ENCODE data around the gene PBX1. TPM values are rescaled to one million over a fixed set of nuclear protein-coding genes. Genes with fewer than 3 reads are reported as not detected.

PBX1 gene
- total and polyA plus RNA-seq, 2 of the 4 experiments (the other 2 are of a cell fraction), result 13.9 to 17.9 TPM

DNA sequence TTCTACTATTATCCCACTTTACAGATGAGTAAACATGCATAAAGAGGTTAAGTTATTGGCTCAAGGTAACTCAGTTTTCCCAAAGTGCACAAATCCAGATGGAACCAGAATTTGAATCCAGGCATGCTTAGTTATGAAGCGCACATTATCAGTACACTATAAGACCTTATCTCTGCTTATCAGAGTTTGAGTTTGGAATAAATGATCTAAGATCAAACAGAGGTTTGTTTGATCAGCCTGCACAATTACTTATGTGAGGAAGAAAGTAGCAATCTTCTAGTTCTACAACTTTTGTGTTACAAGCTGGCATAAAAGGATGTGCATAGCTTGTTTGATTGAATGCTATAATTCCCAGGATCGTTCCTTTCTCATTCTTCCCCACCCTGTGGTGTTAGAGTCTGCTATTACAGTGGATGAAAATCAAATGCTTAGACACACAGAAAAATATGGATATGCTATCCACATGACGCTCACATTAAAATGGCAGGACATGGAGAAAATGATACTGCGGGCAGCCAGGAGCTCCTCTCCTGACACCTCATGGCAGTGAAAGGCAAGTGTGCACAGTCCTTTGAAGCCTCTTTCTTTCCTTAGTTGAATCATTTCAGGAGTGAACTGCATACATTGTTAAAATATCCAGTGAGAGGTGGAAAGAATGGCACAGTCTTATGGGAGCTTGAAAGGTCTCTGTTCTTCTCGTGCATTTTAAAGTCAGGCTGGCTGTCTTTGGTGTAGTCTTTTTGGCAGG, 23.9 kb upstream of the PBX1 start:
- Histone ChIP-seq H4K5ac (ENCODE audit: low read depth, low read length) (no peak overlapping the region), H3K4ac (ENCODE audit: low read depth, low read length) (no peak overlapping the region), H4K91ac (ENCODE audit: insufficient read depth, low read depth, low read length) (no peak overlapping the region), H2AK5ac (ENCODE audit: low read depth, low read length) (no peak overlapping the region), H4K8ac (ENCODE audit: low read depth in 2 of 2, low read length in 2 of 2) (no peak overlapping the region), H3K9me1 (ENCODE audit: insufficient read depth, low read length) (no peaks in the 10 kb centered on the region), H3K79me1 (ENCODE audit: low read depth in 1 of 2, low read length in 2 of 2) (no peaks in the 10 kb centered on the region), H3K23ac (ENCODE audit: low read depth, low read length) (no peak overlapping the region), H3K9ac (ENCODE audit: low read depth, low read length) (no peak overlapping the region), H3K4me3 (ENCODE audit: insufficient read depth, low read depth, low read length) (no peak overlapping the region), H3K4me2 (ENCODE audit: low read depth, low read length) (no peak overlapping the region), H2BK15ac (ENCODE audit: low read depth, low read length) (no peak overlapping the region), H3K18ac (ENCODE audit: low read depth, low read length) (no peak overlapping the region), H3K9me3 (ENCODE audit: control insufficient read depth, insufficient read depth, low read length) (no peaks in the 10 kb centered on the region), H3K27ac (ENCODE audit: insufficient read depth, low read length) (no peak overlapping the region), H3K4me1 (ENCODE audit: control insufficient read depth, insufficient read depth, low read length) (no peaks in the 10 kb centered on the region), H2AK9ac (replicated peaks; ENCODE audit: low read depth, low read length, poor library complexity) (no peak overlapping the region), H4K20me1 (ENCODE audit: insufficient read depth, low read length) (no peaks in the 10 kb centered on the region), H3K14ac (replicated peaks; ENCODE audit: low read depth, low read length) (no peak overlapping the region), H2BK20ac (ENCODE audit: low read depth, low read length) (no peak overlapping the region), H3K36me3 (ENCODE audit: control insufficient read depth, insufficient read depth, low read length) (no peaks in the 10 kb centered on the region), H2BK5ac (ENCODE audit: low read depth, low read length, poor library complexity, severe bottlenecking) (no peak overlapping the region), H3K56ac (ENCODE audit: extremely low read depth, insufficient read depth, low read length) (no peak overlapping the region), H3K27me3 (ENCODE audit: control insufficient read depth, insufficient read depth, low read length) (peaks cover 2% of the 10 kb centered on the region), H2BK120ac (ENCODE audit: low read depth, low read length) (no peak overlapping the region), H2AFZ (replicated peaks; ENCODE audit: low read length, poor library complexity) (no peak overlapping the region)
- no TSS peak for BruUV-seq (replicated peaks)
- in situ Hi-C loops (cut with MboI; ENCODE audit: low sequenced_read_pairs), result no loop called here
- 57% methylated on average over 1 of the region's 5 CpGs; no CpG with 5 or more reads in 1 of the 2 experiments for WGBS, 2 experiments (ENCODE audit: extremely low coverage in 2 of 2, insufficient read length in 1 of 2)
- ChIA-PET POLR2A (ENCODE audit: unreplicated experiment) (no interaction called here), CTCF (interaction anchor here (0.6 to 0.9 kb wide), 3 partner anchors 11 to 1171 kb away, joined by 3 read pairs; no protein-coding TSS in a partner anchor)
- ATAC-seq (ENCODE audit: low read depth) (no peak), DNase-seq (no peak)
- intact Hi-C loops (cut with micrococcal nuclease), result no loop called here
- dilution Hi-C loops (cut with HindIII; ENCODE audit: low sequenced_read_pairs, unreplicated experiment), result no loop called here
- no peak for TF ChIP-seq MAZ (IDR thresholded peaks at IDR 0.05; ENCODE audit: borderline replicate concordance, low read depth, low read length)
- TF ChIP-seq, protein P1, sequence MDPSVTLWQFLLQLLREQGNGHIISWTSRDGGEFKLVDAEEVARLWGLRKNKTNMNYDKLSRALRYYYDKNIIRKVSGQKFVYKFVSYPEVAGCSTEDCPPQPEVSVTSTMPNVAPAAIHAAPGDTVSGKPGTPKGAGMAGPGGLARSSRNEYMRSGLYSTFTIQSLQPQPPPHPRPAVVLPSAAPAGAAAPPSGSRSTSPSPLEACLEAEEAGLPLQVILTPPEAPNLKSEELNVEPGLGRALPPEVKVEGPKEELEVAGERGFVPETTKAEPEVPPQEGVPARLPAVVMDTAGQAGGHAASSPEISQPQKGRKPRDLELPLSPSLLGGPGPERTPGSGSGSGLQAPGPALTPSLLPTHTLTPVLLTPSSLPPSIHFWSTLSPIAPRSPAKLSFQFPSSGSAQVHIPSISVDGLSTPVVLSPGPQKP (IDR thresholded peaks at IDR 0.05; ENCODE audit: borderline replicate concordance, low read depth, low read length), result no peak
- TF ChIP-seq BHLHE40 (IDR thresholded peaks at IDR 0.05; ENCODE audit: low read depth, low read length), result no peak
- TF ChIP-seq, protein P2, sequence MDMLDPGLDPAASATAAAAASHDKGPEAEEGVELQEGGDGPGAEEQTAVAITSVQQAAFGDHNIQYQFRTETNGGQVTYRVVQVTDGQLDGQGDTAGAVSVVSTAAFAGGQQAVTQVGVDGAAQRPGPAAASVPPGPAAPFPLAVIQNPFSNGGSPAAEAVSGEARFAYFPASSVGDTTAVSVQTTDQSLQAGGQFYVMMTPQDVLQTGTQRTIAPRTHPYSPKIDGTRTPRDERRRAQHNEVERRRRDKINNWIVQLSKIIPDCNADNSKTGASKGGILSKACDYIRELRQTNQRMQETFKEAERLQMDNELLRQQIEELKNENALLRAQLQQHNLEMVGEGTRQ (IDR thresholded peaks at IDR 0.05; ENCODE audit: low read depth, low read length), result no peak
- TF ChIP-seq, protein P3, sequence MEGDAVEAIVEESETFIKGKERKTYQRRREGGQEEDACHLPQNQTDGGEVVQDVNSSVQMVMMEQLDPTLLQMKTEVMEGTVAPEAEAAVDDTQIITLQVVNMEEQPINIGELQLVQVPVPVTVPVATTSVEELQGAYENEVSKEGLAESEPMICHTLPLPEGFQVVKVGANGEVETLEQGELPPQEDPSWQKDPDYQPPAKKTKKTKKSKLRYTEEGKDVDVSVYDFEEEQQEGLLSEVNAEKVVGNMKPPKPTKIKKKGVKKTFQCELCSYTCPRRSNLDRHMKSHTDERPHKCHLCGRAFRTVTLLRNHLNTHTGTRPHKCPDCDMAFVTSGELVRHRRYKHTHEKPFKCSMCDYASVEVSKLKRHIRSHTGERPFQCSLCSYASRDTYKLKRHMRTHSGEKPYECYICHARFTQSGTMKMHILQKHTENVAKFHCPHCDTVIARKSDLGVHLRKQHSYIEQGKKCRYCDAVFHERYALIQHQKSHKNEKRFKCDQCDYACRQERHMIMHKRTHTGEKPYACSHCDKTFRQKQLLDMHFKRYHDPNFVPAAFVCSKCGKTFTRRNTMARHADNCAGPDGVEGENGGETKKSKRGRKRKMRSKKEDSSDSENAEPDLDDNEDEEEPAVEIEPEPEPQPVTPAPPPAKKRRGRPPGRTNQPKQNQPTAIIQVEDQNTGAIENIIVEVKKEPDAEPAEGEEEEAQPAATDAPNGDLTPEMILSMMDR (conservative IDR thresholded peaks at IDR 0.05; ENCODE audit: low read depth, low read length), result no peak
- TF ChIP-seq NFE2L2 (IDR thresholded peaks at IDR 0.05; ENCODE audit: low read depth, low read length), result no peak
